HG03108 (cell line): Measurements from ENCODE around the gene GUK1.
"Not testable (repeated sequence)": the region's sequence is repeated elsewhere in the genome, so short reads cannot be mapped to it uniquely, and the experiment has no call there.

ENCODE experiments used
- ATAC-seq: cut with Tn5 transposase; IDR thresholded peaks from one replicate; pipeline ENCODE4 v1.9.1; 2021; ENCODE audit warnings: moderate library complexity; ENCODE audit not compliant: unreplicated experiment

GUK1 gene

DNA sequence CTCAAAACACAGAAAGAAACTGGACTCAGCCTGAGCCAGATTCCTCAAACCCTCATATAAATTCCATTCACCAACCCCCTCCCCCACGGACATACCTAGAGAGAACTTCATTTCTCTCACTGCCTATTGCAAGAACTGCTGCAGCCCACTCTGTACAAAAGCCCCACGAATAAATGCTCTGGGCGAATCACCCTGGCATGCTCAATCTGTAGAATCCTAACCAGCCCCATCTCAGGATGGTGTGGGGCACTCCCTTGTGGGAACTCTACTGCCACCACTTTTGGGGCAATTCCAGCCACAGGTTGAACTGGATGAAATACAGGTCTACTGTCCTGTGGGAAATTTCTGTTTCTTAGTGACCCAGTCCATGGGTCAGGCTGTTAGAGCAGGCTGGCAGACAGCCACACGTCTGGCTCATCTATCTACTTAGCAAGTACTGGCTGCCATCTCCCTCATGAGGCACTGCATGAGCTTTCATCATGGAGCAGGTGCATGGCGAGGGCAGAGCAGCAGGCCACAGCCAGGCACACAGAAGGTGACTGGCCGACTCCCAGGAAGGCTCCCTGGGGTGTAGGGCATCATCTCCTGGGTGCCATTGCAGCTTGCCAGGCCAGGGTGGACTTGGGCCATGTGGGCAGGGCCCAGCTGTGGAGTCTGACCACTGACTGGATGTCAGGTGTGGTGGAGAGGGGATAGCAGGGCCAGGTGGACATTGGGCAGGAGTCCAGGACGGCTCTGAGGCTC is 35.4 kb upstream of the GUK1 start:
- ATAC-seq: no peak

GRCh38 chr1:228105270-228105995 is 34.6 kb upstream of the GUK1 start:
- no peak for ATAC-seq

GRCh38 chr1:228105996-228106799 is 33.9 kb upstream of the GUK1 start:
- no peak for ATAC-seq

DNA sequence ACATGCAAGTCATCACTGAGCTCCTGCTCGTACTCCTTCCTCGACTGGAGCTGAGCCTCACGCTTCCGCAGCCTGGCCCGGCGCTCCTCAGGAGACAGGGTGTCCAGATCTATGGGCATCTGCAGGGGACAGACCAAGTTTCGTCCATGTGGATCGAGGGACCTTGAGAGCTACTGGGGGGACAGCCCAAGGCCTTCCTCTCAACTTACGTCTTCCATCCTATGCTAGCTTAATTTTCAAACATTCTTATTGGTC is 33.4 kb upstream of the GUK1 start:
- ATAC-seq: no peak

DNA sequence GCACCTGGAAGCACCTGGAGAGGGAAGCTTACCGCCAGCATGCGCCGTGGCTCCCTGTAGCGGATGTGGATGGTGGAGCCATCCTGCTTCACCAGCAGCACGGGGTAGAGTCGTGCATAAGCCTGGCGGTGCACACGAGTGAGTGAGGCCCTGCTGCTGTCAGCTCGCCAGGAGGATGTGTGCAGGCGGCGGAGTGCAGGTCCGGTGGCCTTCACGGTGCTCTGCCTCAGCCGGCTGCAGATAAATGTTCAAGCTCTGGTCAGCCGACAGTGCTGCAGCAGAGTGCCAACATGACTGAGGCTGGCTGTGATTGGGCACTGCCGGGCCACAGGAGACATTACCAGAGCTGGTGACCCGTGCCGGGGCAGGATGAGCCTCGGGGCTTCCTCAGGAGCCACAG is 32.4 kb upstream of the GUK1 start:
- no peak for ATAC-seq

DNA sequence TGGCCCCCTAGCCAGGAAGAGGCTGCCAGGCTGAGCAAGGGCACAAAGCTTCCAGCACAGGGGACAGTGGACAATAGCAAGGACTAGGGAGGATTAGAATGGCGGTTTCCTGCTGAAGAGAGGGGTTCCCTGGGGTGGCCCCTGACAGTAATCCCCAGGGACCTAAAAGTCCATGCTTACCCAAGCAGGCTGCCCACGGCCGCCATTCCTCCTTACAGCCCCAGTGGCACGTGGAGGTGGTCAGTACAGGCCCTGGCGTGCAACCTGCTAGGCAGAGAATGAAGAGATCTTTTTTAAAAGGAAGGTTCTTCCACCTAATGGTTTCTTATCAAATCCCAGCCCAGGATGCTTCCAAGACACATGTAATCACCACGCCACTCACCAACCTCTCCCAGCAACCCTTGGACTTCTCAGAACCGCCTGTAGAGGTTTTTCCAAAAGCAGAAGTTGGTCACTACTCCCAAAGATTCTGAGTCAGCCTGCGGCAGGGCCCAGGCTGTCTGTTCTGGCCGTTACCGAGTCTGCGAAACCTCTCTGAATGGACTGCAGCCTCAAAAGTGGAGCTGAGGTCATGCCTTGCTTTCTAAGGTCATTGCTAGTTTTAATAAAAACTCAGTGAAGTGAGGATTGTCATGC is 31.9 kb upstream of the GUK1 start:
- no peak for ATAC-seq

GRCh38 chr1:228108742-228109072 is 31.4 kb upstream of the GUK1 start:
- no peak for ATAC-seq

- peak; percentile 78 for ATAC-seq
These were observed 30.8 kb upstream of the GUK1 start, which contains the start of gene MRPL55 for GRCh38 chr1:228109073-228109961. Gene MRPL55, minus strand, starts transcription at chr1:228109299. Its CDS starts 1,039 bp downstream, at chr1:228108260.

- ATAC-seq: no peak
These were observed 30.1 kb upstream of the GUK1 start for GRCh38 chr1:228109962-228110488.

DNA sequence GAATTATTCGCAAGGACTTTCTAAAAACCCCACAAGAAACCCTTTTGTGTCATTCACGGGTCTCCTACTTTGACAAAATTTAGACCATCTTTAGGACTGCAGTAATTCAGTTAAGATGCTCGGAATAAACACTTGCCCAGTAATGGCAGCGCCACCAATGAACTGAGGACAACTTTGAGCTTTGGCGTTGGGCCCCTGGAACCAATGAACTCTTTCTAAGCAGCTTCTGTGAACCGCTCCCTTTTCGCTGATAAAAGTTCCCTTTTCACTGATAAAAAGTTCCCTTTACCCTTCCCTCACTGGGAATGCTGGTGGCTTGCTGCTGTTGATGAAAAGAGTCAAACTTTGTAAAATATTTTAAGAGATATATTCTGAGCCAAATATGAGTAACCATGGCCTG is 29.5 kb upstream of the GUK1 start:
- ATAC-seq: no peak

GRCh38 chr1:228111315-228111714 is 28.8 kb upstream of the GUK1 start:
- not testable (repeated sequence) for ATAC-seq

DNA sequence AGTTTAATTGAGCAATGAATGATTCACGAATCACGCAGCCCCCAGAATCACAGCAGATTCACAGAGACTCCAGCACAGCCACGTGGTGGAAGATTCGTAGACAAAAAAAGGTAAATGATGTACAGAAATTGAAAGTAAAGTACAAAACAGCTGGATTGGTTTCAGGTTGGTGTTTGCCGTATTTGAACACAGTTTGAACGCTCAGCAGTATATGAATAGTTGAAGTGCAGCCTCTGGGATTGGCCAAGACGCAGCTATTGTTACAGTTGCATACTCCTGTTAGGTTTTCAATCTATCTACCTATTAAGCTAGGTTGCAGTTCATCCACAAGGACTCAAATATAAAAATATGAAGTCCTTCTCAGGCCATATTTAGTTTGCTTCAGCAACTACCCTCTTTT is 27.9 kb upstream of the GUK1 start:
- no peak for ATAC-seq

- no peak for ATAC-seq
These were observed 27.5 kb upstream of the GUK1 start for GRCh38 chr1:228112617-228113016.

DNA sequence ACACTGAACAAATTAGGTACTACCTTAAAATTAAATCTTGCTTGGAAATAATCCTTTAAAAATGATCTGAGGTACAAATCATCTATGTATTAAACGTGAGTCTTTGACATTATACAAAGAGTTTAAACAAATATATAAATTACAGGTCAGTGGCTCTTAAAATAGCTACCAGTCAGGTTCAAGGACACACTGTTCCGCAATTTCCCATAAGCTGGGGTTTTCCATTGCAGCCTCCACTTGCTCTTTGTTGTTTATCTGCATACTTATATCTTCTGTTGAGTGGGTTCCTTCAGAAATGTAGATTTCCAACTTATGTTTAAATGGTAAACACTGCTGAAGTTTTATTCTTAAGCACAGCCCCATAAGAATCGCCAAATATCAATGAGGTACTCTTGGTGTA is 25.3 kb upstream of the GUK1 start:
- no peak for ATAC-seq

DNA sequence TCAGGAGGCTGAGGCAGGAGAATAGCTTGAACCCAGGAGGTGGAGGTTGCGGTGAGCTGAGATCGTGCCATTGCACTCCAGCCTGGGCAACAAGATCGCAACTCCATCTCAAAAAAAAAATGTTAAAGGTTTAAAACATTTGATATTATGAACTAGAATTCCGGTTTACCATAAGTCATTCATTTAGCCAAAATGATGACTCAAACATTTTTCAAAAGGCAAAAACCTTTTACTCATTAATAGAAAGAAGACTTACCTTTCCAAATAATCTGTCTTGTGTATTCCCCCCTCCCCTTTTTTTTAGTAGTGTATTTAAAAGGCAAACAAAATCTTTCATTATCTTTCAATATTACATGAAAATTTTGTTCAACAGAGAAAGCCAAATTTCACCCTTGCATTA is 22.7 kb upstream of the GUK1 start:
- ATAC-seq: no peak

- ATAC-seq: no peak
These were observed 22.0 kb upstream of the GUK1 start for GRCh38 chr1:228118040-228118439.

DNA sequence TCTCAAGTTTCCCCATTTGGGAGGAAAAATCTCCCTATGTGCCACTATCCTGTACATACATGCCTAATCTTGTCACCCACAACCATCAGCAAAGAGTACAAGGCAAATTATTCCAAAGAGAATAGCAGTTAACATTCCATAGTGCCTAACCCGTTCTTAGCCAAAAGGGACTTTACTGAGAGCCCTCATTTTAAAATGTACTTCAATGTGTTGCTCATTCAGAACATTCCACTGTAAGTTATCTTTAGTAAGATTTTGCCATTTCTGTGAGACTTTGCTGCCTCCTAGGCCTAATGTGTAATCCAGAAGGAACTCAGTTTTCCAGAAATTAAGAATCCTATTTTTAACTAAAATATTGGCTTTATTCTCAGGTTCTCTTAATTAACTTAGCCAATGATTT is 19.7 kb upstream of the GUK1 start:
- ATAC-seq: no peak

- ATAC-seq: no peak
These were observed 19.1 kb upstream of the GUK1 start for GRCh38 chr1:228120857-228121489.

DNA sequence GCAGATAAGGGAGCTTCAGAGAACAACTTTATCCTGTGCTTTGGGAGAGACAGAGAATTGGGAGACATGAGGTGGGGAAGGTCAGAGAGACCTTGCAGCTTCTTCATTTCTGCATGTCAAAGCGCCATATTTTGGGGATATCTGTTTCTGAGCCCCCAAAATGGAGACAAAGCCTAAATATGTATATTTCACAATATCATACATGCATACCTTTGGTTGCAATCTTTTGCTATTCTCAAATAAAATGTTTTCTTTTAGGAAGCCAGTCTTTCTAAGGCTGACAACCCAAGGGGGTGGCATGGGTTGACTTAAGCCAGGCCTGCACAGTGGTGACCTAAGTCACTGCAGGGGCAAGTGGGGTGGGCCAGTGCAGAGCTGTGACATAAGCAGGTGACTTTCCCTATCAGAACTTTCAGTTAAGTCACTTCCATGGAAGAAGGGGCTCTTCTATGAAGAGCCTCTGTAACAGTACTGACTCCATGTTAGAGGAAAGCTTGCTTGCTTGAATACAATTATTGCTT is 17.1 kb upstream of the GUK1 start:
- ATAC-seq: no peak

DNA sequence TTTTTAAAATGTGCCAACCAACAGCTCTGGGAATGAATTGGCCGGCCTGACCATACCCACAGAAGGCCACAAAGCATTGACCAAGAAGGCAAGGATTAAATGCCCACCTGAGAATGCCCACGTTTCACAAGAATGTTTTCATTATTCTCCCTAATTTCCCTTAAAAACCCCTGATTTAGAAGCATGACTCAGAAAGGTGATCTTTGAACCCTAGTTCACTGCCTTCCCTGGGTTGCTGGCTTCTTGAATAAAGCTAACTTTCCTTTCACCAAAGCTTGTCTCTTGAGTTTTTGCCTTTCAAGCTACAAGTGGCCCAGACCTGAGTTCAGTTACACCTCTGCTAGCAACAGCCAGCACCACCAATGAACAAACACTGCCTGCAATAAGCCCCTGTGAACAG is 16.6 kb upstream of the GUK1 start:
- no peak for ATAC-seq
